Spleen (tissue), 7 donors: ENCODE measurements around the gene GRB10.

Source experiments
- CTCF ChIP-seq, 11 experiments: fragments of 200-600 bp in 7 of 11; fragments of 450-650 bp in 4 of 11; sonication (generic) in 4 of 11; IDR thresholded peaks in 8 of 11; conservative IDR thresholded peaks in 3 of 11; 1 replicate in 7 of 11; 2 replicates in 4 of 11; pipeline versions ENCODE4 v1.4.0 to v1.8.0; 2016 to 2021; ENCODE audit warnings: antibody characterized with exemption in 11 of 11, inconsistent platforms in 4 of 11, mild to moderate bottlenecking in 1 of 11
- POLR2A ChIP-seq, 3 donors: fragments of 450-650 bp; IDR thresholded peaks; one replicate each; pipeline ENCODE4 v1.5.1; 2017; ENCODE audit warnings: antibody characterized with exemption in 3 of 3, mild to moderate bottlenecking in 1 of 3
- POLR2AphosphoS5 ChIP-seq, 3 donors: sonication (generic); formaldehyde crosslinking; IDR thresholded peaks; one replicate each; pipeline ENCODE4 v1.5.1; 2017; ENCODE audit warnings: antibody characterized with exemption in 3 of 3
- donor health status: DM: no; HTN: no; CAD: no; lungs with moderate emphysema.
- donor health status: DM: no; HTN: no; CAD: no.
- donor health status: DM: no; HTN: no; CAD: no.

- TF ChIP-seq CTCF (IDR thresholded peaks at IDR 0.05 in 8 of 11, conservative IDR thresholded peaks at IDR 0.05 in 3 of 11) (no peak), POLR2A (IDR thresholded peaks at IDR 0.05) (no peak), POLR2AphosphoS5 (IDR thresholded peaks at IDR 0.05) (no peak)
These were observed 21.0 kb downstream of the GRB10 start for GRCh38 chr7:50761713-50762112.
